H1 (cell line): ENCODE measurements around the gene ELP5. TPM values are rescaled to one million over a fixed set of nuclear protein-coding genes. Genes with fewer than 3 reads are reported as not detected.
A peak's percentile ranks its signal among the peaks of the same experiment; 100 is the strongest.

Source experiments
- CTCF ChIA-PET: fragments of 300-600 bp; sonication (Branson Sonifier 250); formaldehyde crosslinking; loops from one replicate; lab custom pipeline; 2021; ENCODE audit not compliant: partially characterized antibody; lab: Charles Lee
- POLR2A ChIA-PET: fragments of 300-600 bp; sonication (Branson Sonifier 250); formaldehyde crosslinking; loops from one replicate; lab custom pipeline; 2021; ENCODE audit warnings: inconsistent platforms; ENCODE audit not compliant: partially characterized antibody; lab: Charles Lee
- DNase-seq, 2 experiments: peaks; one replicate each; pipeline versions ENCODE4 v3.0.0 to v3.0.0-alpha.2; 2010 to 2022; ENCODE audit warnings: low spot score in 2 of 2, low read depth in 1 of 2, mixed read lengths in 1 of 2
- FAIRE-seq: peaks from 2 replicates; lab custom pipeline; 2011; peaks lifted over from hg19 to GRCh38; lab: Jason Lieb, UNC
- H2AFZ ChIP-seq: 2 replicates; pipeline ENCODE4 v1.8.1; 2012; ENCODE audit warnings: low read length, inconsistent platforms
- H2AK5ac ChIP-seq: 2 replicates; pipeline ENCODE4 v1.6.1; 2013; ENCODE audit warnings: low read depth, low read length
- H2BK120ac ChIP-seq: replicated peaks from 2 replicates; pipeline ENCODE3; 2013; ENCODE audit warnings: low read depth, low read length, inconsistent platforms
- H2BK12ac ChIP-seq: 2 replicates; pipeline ENCODE4 v1.6.1; 2013; ENCODE audit warnings: low read depth, low read length
- H2BK15ac ChIP-seq: 2 replicates; pipeline ENCODE4 v1.6.1; 2013; ENCODE audit warnings: low read length
- H2BK20ac ChIP-seq: 2 replicates; pipeline ENCODE4 v1.6.1; 2013; ENCODE audit warnings: low read length
- H2BK5ac ChIP-seq: 2 replicates; pipeline ENCODE4 v1.6.1; 2013; ENCODE audit warnings: low read depth, low read length
- H3K14ac ChIP-seq: 2 replicates; pipeline ENCODE4 v1.6.1; 2013; ENCODE audit warnings: inconsistent platforms; ENCODE audit not compliant: insufficient read length
- H3K18ac ChIP-seq: 2 replicates; pipeline ENCODE4 v1.6.1; 2013; ENCODE audit warnings: low read length; ENCODE audit errors: extremely low read depth
- H3K23ac ChIP-seq: 2 replicates; pipeline ENCODE4 v1.6.1; 2013; ENCODE audit warnings: inconsistent platforms; ENCODE audit not compliant: insufficient read length
- H3K23me2 ChIP-seq: 2 replicates; pipeline ENCODE4 v1.6.1; 2013; ENCODE audit warnings: low read depth, low read length
- H3K27ac ChIP-seq: 2 replicates; pipeline ENCODE4 v1.6.1; 2011; ENCODE audit warnings: low read depth, low read length, inconsistent platforms
- H3K27me3 ChIP-seq, 4 experiments: replicated peaks in 1 of 4; 1 replicate in 1 of 4; 2 replicates in 3 of 4; pipeline versions ENCODE4 v1.6.1 to v1.8.1; 2011 to 2013; ENCODE audit warnings: low read length in 3 of 4, mild to moderate bottlenecking in 3 of 4, inconsistent platforms in 2 of 4, mixed read lengths in 2 of 4, moderate library complexity in 1 of 4; ENCODE audit not compliant: control insufficient read depth in 3 of 4, insufficient read depth in 3 of 4; ENCODE audit errors: extremely low read depth in 1 of 4
- H3K36me3 ChIP-seq, 4 experiments: 2 replicates each; pipeline versions ENCODE4 v1.6.1 to v1.8.1; 2011 to 2013; ENCODE audit warnings: mild to moderate bottlenecking in 4 of 4, low read length in 3 of 4, moderate library complexity in 2 of 4, control low read depth in 1 of 4, inconsistent platforms in 1 of 4; ENCODE audit not compliant: insufficient read depth in 4 of 4, control insufficient read depth in 2 of 4
- H3K4ac ChIP-seq: replicated peaks from 2 replicates; pipeline ENCODE3; 2013; ENCODE audit warnings: low read length, low read depth, mixed read lengths, inconsistent platforms; ENCODE audit not compliant: insufficient read length
- H3K4me1 ChIP-seq, 4 experiments: replicated peaks in 1 of 4; 1 replicate in 1 of 4; 2 replicates in 3 of 4; pipeline versions ENCODE4 v1.6.1 to v1.8.1; 2011 to 2013; ENCODE audit warnings: low read length in 3 of 4, inconsistent platforms in 2 of 4, mixed read lengths in 1 of 4; ENCODE audit not compliant: insufficient read depth in 4 of 4, control insufficient read depth in 3 of 4
- H3K4me2 ChIP-seq, 2 experiments: 2 replicates each; pipeline versions ENCODE4 v1.6.1 to v1.8.1; 2011 to 2013; ENCODE audit warnings: low read depth in 2 of 2, low read length in 2 of 2, control low read depth in 1 of 2, inconsistent platforms in 1 of 2, mild to moderate bottlenecking in 1 of 2; ENCODE audit not compliant: insufficient read depth in 1 of 2
- H3K4me3 ChIP-seq, 4 experiments: fragments of 200-600, 300-600 bp in 1 of 4; sonication (generic), shearing (Covaris generic), sonication (Bioruptor Twin) in 1 of 4; 2 replicates each; pipeline versions ENCODE4 v1.5.1 to v1.8.1; 2011 to 2016; ENCODE audit warnings: low read length in 4 of 4, low read depth in 3 of 4, control low read depth in 2 of 4, inconsistent platforms in 2 of 4, mild to moderate bottlenecking in 2 of 4, mixed read lengths in 1 of 4, moderate library complexity in 1 of 4; ENCODE audit not compliant: insufficient read depth in 2 of 4; ENCODE audit errors: extremely low read depth in 1 of 4
- H3K56ac ChIP-seq: replicated peaks from 2 replicates; pipeline ENCODE3; 2013; ENCODE audit warnings: low read depth, mild to moderate bottlenecking, mixed read lengths, low read length, inconsistent platforms; ENCODE audit not compliant: insufficient read length
- H3K79me1 ChIP-seq: 2 replicates; pipeline ENCODE4 v1.6.1; 2013; ENCODE audit warnings: low read depth, low read length, control low read depth
- H3K79me2 ChIP-seq, 2 experiments: 2 replicates each; pipeline versions ENCODE4 v1.6.1 to v1.8.1; 2012 to 2013; ENCODE audit warnings: low read length in 2 of 2, mild to moderate bottlenecking in 2 of 2, inconsistent platforms in 1 of 2; ENCODE audit not compliant: insufficient read depth in 2 of 2, control insufficient read depth in 1 of 2
- H3K9ac ChIP-seq, 4 experiments: replicated peaks in 1 of 4; 1 replicate in 1 of 4; 2 replicates in 3 of 4; pipeline versions ENCODE4 v1.6.1 to v1.8.1; 2011 to 2013; ENCODE audit warnings: low read depth in 3 of 4, low read length in 3 of 4, control low read depth in 2 of 4, mild to moderate bottlenecking in 2 of 4, moderate library complexity in 2 of 4, inconsistent platforms in 1 of 4; ENCODE audit errors: extremely low read depth in 1 of 4
- H3K9me3 ChIP-seq, 2 experiments: 2 replicates each; pipeline versions ENCODE4 v1.6.1 to v1.8.1; 2012 to 2013; ENCODE audit warnings: mild to moderate bottlenecking in 2 of 2, moderate library complexity in 2 of 2, control low read depth in 1 of 2, inconsistent platforms in 1 of 2, low read depth in 1 of 2, low read length in 1 of 2, mixed read lengths in 1 of 2; ENCODE audit not compliant: insufficient read depth in 2 of 2
- H4K20me1 ChIP-seq, 2 experiments: replicated peaks in 1 of 2; 2 replicates each; pipeline versions ENCODE3 to v1.8.1; 2011 to 2013; ENCODE audit warnings: inconsistent platforms in 2 of 2, low read length in 2 of 2, mild to moderate bottlenecking in 1 of 2; ENCODE audit not compliant: insufficient read depth in 2 of 2, control insufficient read depth in 1 of 2
- H4K5ac ChIP-seq: 2 replicates; pipeline ENCODE4 v1.6.1; 2013; ENCODE audit warnings: low read length, low read depth, mixed read lengths, inconsistent platforms; ENCODE audit not compliant: insufficient read length
- H4K8ac ChIP-seq: 2 replicates; pipeline ENCODE4 v1.8.0; 2013; ENCODE audit warnings: mild to moderate bottlenecking, moderate library complexity, low read length, inconsistent platforms; ENCODE audit not compliant: insufficient read depth; ENCODE audit errors: extremely low read depth
- H4K91ac ChIP-seq: replicated peaks from 2 replicates; pipeline ENCODE3; 2013; ENCODE audit warnings: low read length, mixed read lengths, inconsistent platforms; ENCODE audit not compliant: insufficient read length
- CBX5 ChIP-seq: fragments of 300-800, 300-1000 bp; sonication (generic); IDR thresholded peaks from 2 replicates; pipeline ENCODE4 v1.7.1; 2016; ENCODE audit warnings: antibody characterized with exemption, low read length, low read depth
- CHD1 ChIP-seq: IDR thresholded peaks from 2 replicates; pipeline ENCODE4 v1.6.1; 2012; ENCODE audit warnings: low read depth, low read length, improper control_type of control experiment
- HDAC2 ChIP-seq, 2 experiments: fragments of 300-600 bp in 1 of 2; sonication (generic) in 1 of 2; IDR thresholded peaks; 2 replicates each; pipeline ENCODE4 v1.6.1; 2011 to 2012; ENCODE audit warnings: low read depth in 2 of 2, low read length in 2 of 2, mild to moderate bottlenecking in 2 of 2, moderate library complexity in 2 of 2, borderline replicate concordance in 1 of 2, inconsistent platforms in 1 of 2
- JUN ChIP-seq: IDR thresholded peaks from 2 replicates; pipeline ENCODE4 v1.6.1; 2011; ENCODE audit warnings: low read depth, mild to moderate bottlenecking, improper control_type of control experiment, low read length
- JUND ChIP-seq: IDR thresholded peaks from 2 replicates; pipeline ENCODE4 v1.6.1; 2011; ENCODE audit warnings: mild to moderate bottlenecking, improper control_type of control experiment, low read length
- KDM4A ChIP-seq: IDR thresholded peaks from one replicate; pipeline ENCODE4 v1.7.1; 2012; ENCODE audit warnings: low read depth, mild to moderate bottlenecking, moderate library complexity, low read length, inconsistent platforms; ENCODE audit not compliant: severe bottlenecking
- POLR2A ChIP-seq, 2 experiments: IDR thresholded peaks; 1 replicate in 1 of 2; 2 replicates in 1 of 2; pipeline ENCODE4 v1.6.1; 2011; ENCODE audit warnings: low read depth in 2 of 2, low read length in 2 of 2, mild to moderate bottlenecking in 2 of 2; ENCODE audit errors: control extremely low read depth in 1 of 2
- POLR2AphosphoS5 ChIP-seq: IDR thresholded peaks from 2 replicates; pipeline ENCODE4 v1.6.1; 2011; ENCODE audit warnings: low read depth, low read length
- SIRT6 ChIP-seq: IDR thresholded peaks from one replicate; pipeline ENCODE4 v1.7.1; 2012; ENCODE audit warnings: low read length, inconsistent platforms
- SP4 ChIP-seq: IDR thresholded peaks from 2 replicates; pipeline ENCODE4 v1.6.1; 2012; ENCODE audit warnings: low read length, inconsistent platforms
- SRF ChIP-seq: IDR thresholded peaks from 2 replicates; pipeline ENCODE4 v1.6.1; 2011; ENCODE audit warnings: mild to moderate bottlenecking, low read depth, low read length, moderate library complexity
- YY1 ChIP-seq: IDR thresholded peaks from 2 replicates; pipeline ENCODE4 v1.6.1; 2011; ENCODE audit warnings: low read depth, mild to moderate bottlenecking, low read length
- WGBS, 2 experiments: shearing (Covaris generic) in 1 of 2; methylation state at CpG; one replicate each; pipeline versions ENCODE4 v1.1.6 to v1.1.7; 2013 to 2015; ENCODE audit warnings: low lambda C conversion rate in 2 of 2, mixed read lengths in 2 of 2, inconsistent platforms in 1 of 2, low coverage in 1 of 2, missing lambda C conversion rate in 1 of 2; ENCODE audit not compliant: insufficient replicate concordance in 2 of 2, insufficient coverage in 1 of 2, insufficient read length in 1 of 2; ENCODE audit errors: extremely low coverage in 1 of 2, missing lambda C conversion rate in 1 of 2; 5-methylcytosine and 5-hydroxymethylcytosine counted together
- polyA plus RNA-seq, 7 experiments: library from polyadenylated mRNA; depleted of rRNA in 3 of 7; stranded (reverse) in 5 of 7; unstranded in 2 of 7; fragments of >200 nt in 5 of 7; fragments of 200-250 nt in 2 of 7; gene quantifications; 1 replicate in 5 of 7; 2 replicates in 1 of 7; 4 replicates in 1 of 7; pipeline versions ENCODE4 v1.2.1 to v1.2.3, GENCODE V29; 2011 to 2013; ENCODE audit warnings: missing spikeins in 2 of 7, mixed read lengths in 2 of 7
- total RNA-seq: library from RNA; stranded (reverse); fragmentation: NEBNext Ultra II Directional; extraction: Animal tissue kit (Norgen Biotek cat#: 25700); gene quantifications from 2 replicates; pipeline ENCODE4 v1.2.1, GENCODE V29; 2021

The ELP5 gene
- total and polyA plus RNA-seq, 2 of the 8 experiments (the other 6 are each of a cell fraction or from before 2014, with no cell fraction given), result 75.4 to 107 TPM

DNA sequence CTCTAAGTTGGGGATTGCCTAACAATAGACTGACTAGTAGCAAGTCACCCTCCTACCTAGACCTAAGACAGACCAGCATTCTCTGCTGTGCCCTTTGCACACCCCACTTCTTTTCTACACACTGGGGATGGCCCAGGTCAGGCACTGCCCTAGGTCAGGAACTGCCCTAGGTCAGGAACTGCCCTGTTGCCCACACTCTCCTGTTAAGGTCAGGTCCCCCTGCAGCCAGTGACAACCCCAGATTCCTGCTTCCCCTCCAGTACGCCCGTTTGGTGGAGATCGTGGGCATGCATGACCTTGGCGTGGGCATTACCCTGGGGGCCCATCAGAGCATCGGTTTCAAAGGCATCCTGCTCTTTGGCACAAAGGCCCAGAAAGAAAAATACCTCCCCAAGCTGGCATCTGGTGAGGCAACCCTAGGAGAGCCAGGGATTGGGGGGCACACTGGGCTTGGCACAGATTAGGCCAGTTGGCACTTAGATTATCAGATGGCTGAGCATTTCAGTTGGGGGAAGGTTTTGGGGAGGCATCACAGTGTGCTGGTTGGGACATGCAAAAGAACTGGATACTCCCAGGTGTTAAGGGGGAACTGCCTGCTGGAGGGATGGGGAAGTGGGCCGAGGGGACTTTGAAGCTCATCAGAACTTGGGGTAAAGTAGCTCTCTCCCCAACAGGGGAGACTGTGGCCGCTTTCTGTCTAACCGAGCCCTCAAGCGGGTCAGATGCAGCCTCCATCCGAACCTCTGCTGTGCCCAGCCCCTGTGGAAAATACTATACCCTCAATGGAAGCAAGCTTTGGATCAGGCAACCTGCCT is 30.5 kb upstream of the ELP5 start:
- Histone ChIP-seq H3K4me2 (peak overlapping the region in 1 of 2 experiments; percentile 73; a peak in 1 of 4 replicates), H3K79me2 (peaks cover 0 to 5% of the 10 kb centered on the region in 2 experiments; a peak in 1 of 4 replicates), H3K36me3 (peaks cover 15 to 44% (median 34%) of the 10 kb centered on the region in 4 experiments), H3K79me1 (no peaks in the 10 kb centered on the region), H3K56ac (no peak overlapping the region), H3K27ac (no peak overlapping the region), H3K4me1 (peaks cover 6 to 23% (median 14%) of the 10 kb centered on the region in 4 experiments), H2BK12ac (no peak overlapping the region), H4K5ac (no peak overlapping the region), H3K4me3 (no peak overlapping the region), H2BK5ac (no peak overlapping the region), H3K23ac (no peak overlapping the region), H2BK120ac (no peak overlapping the region), H4K20me1 (peaks cover 10 to 28% of the 10 kb centered on the region in 2 experiments), H2AK5ac (no peak overlapping the region), H4K91ac (no peak overlapping the region), H4K8ac (no peak overlapping the region), H2AFZ (no peak overlapping the region), H3K23me2 (peaks cover 8% of the 10 kb centered on the region; the same call in 1 of the 2 replicates), H3K9ac (no peak overlapping the region), H3K27me3 (no peaks in the 10 kb centered on the region), H2BK20ac (no peak overlapping the region), H3K14ac (no peak overlapping the region), H3K4ac (no peak overlapping the region), H2BK15ac (no peak overlapping the region), H3K9me3 (no peaks in the 10 kb centered on the region), H3K18ac (no peak overlapping the region)
- 95% methylated on average over 10 of the region's 10 CpGs; no CpG with 5 or more reads in 1 of the 2 experiments for WGBS, 2 experiments
- ChIA-PET CTCF (interaction anchor here (0.6 to 4.3 kb wide), 15 partner anchors 10 to 177 kb away, joined by 3 to 46 read pairs (median 4); partner anchors contain the start of genes DVL2, GABARAP and PHF23), POLR2A (interaction anchor here (0.7 to 10.7 kb wide), 23 partner anchors 8 to 215 kb away, joined by 3 to 386 read pairs (median 4); partner anchors contain the start of genes CLDN7, CTDNEP1, DVL2 and ELP5)
- no peak for FAIRE-seq
- TF ChIP-seq SIRT6, result no peak
- TF ChIP-seq YY1, result no peak
- no peak for TF ChIP-seq SRF
- TF ChIP-seq JUN, result no peak
- no peak for TF ChIP-seq HDAC2 (IDR thresholded peaks at IDR 0.05; ENCODE audit: borderline replicate concordance in 1 of 2, low read depth in 2 of 2, low read length in 2 of 2)
- TF ChIP-seq JUND, result no peak
- TF ChIP-seq CBX5, result no peak
- 0 out of 2 replicates have a peak, but pooled peaks have one; percentile 5 for TF ChIP-seq POLR2AphosphoS5
- no peak for TF ChIP-seq CHD1
- peak; percentile 13 to 20; a peak in 1 of 3 replicates for TF ChIP-seq POLR2A (IDR thresholded peaks at IDR 0.05; ENCODE audit: control extremely low read depth in 1 of 2, low read depth in 2 of 2, low read length in 2 of 2)
- no peak for TF ChIP-seq KDM4A
- peak; percentile 11; the same call in 1 of the 2 replicates for TF ChIP-seq SP4
- DNase-seq, result no peak
